Measurements from ENCODE around the gene GRIK1. TPM values are rescaled to one million over a fixed set of nuclear protein-coding genes. Genes with fewer than 3 reads are reported as not detected.

GRIK1 gene
- total RNA-seq, 1 experiment from 2014 or later: 0.09 TPM

DNA sequence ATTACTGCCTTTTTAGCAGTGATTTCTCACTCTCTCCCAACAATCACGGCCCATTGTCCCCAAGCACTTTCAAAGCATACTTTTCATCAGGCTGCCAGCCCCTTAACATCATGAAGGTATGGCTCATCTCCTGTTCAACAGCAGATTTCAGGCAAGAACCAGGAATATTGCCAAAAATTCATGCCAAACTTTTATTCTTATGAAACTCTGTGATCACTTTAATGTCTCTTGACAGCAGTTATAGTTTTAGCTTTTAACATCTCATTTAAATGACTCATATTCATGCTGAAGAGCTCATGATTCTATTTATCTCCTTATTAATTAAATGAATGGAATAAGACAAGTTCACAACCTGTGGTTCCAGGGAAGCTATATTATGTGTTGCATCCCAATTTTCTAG is 235.1 kb downstream of the GRIK1 start:
- TF ChIP-seq NR3C1 (CRISPR knock-in tag; conservative IDR thresholded peaks at IDR 0.05; ENCODE audit: low read depth): no peak
- TF ChIP-seq, protein P1, sequence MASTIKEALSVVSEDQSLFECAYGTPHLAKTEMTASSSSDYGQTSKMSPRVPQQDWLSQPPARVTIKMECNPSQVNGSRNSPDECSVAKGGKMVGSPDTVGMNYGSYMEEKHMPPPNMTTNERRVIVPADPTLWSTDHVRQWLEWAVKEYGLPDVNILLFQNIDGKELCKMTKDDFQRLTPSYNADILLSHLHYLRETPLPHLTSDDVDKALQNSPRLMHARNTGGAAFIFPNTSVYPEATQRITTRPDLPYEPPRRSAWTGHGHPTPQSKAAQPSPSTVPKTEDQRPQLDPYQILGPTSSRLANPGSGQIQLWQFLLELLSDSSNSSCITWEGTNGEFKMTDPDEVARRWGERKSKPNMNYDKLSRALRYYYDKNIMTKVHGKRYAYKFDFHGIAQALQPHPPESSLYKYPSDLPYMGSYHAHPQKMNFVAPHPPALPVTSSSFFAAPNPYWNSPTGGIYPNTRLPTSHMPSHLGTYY (CRISPR knock-in tag; IDR thresholded peaks at IDR 0.05): no peak
- no peak for TF ChIP-seq E2F4 (CRISPR knock-in tag; IDR thresholded peaks at IDR 0.05; ENCODE audit: borderline replicate concordance, low read depth)
- TF ChIP-seq, protein P2, sequence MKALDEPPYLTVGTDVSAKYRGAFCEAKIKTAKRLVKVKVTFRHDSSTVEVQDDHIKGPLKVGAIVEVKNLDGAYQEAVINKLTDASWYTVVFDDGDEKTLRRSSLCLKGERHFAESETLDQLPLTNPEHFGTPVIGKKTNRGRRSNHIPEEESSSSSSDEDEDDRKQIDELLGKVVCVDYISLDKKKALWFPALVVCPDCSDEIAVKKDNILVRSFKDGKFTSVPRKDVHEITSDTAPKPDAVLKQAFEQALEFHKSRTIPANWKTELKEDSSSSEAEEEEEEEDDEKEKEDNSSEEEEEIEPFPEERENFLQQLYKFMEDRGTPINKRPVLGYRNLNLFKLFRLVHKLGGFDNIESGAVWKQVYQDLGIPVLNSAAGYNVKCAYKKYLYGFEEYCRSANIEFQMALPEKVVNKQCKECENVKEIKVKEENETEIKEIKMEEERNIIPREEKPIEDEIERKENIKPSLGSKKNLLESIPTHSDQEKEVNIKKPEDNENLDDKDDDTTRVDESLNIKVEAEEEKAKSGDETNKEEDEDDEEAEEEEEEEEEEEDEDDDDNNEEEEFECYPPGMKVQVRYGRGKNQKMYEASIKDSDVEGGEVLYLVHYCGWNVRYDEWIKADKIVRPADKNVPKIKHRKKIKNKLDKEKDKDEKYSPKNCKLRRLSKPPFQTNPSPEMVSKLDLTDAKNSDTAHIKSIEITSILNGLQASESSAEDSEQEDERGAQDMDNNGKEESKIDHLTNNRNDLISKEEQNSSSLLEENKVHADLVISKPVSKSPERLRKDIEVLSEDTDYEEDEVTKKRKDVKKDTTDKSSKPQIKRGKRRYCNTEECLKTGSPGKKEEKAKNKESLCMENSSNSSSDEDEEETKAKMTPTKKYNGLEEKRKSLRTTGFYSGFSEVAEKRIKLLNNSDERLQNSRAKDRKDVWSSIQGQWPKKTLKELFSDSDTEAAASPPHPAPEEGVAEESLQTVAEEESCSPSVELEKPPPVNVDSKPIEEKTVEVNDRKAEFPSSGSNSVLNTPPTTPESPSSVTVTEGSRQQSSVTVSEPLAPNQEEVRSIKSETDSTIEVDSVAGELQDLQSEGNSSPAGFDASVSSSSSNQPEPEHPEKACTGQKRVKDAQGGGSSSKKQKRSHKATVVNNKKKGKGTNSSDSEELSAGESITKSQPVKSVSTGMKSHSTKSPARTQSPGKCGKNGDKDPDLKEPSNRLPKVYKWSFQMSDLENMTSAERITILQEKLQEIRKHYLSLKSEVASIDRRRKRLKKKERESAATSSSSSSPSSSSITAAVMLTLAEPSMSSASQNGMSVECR (CRISPR knock-in tag; IDR thresholded peaks at IDR 0.05; ENCODE audit: borderline replicate concordance): no peak
- DNase-seq (ENCODE audit: low spot score) (no peak), ATAC-seq (no peak)
- no peak overlapping the region for H3K27ac Mint-ChIP-seq
- no peaks in the 10 kb centered on the region for H3K4me1 Mint-ChIP-seq
- H3K4me3 Mint-ChIP-seq: no peak overlapping the region
- ChIA-PET CTCF (no interaction called here), POLR2A (no interaction called here)
- no peaks in the 10 kb centered on the region for H3K27me3 Mint-ChIP-seq (ENCODE audit: low read depth)
- peaks cover 15% of the 10 kb centered on the region for H3K9me3 Mint-ChIP-seq
- H3K36me3 Mint-ChIP-seq: peaks cover 3% of the 10 kb centered on the region; the same call in 1 of the 2 replicates

- Mint-ChIP-seq H3K4me3 (no peak overlapping the region), H3K36me3 (peaks cover 6% of the 10 kb centered on the region; the same call in 1 of the 2 replicates), H3K27ac (no peak overlapping the region), H3K27me3 (ENCODE audit: low read depth) (no peaks in the 10 kb centered on the region), H3K4me1 (no peaks in the 10 kb centered on the region), H3K9me3 (peaks cover 25% of the 10 kb centered on the region)
- CTCF ChIA-PET: no interaction called here
- ATAC-seq (no peak), DNase-seq (ENCODE audit: low spot score) (no peak)
- POLR2A ChIA-PET: no interaction called here
- TF ChIP-seq NR2C2 (CRISPR knock-in tag; IDR thresholded peaks at IDR 0.05) (no peak), ZNF532 (CRISPR knock-in tag; IDR thresholded peaks at IDR 0.05; ENCODE audit: borderline replicate concordance) (no peak), MAX (CRISPR knock-in tag; IDR thresholded peaks at IDR 0.05) (no peak), NFE2L1 (CRISPR knock-in tag; IDR thresholded peaks at IDR 0.05) (no peak), E2F4 (CRISPR knock-in tag; IDR thresholded peaks at IDR 0.05; ENCODE audit: borderline replicate concordance, low read depth) (no peak), SOX15 (CRISPR knock-in tag; IDR thresholded peaks at IDR 0.05) (no peak), PRRX2 (CRISPR knock-in tag; IDR thresholded peaks at IDR 0.05) (no peak), CDX4 (CRISPR knock-in tag; IDR thresholded peaks at IDR 0.05; ENCODE audit: borderline replicate concordance) (no peak)
- TF ChIP-seq, protein P3, sequence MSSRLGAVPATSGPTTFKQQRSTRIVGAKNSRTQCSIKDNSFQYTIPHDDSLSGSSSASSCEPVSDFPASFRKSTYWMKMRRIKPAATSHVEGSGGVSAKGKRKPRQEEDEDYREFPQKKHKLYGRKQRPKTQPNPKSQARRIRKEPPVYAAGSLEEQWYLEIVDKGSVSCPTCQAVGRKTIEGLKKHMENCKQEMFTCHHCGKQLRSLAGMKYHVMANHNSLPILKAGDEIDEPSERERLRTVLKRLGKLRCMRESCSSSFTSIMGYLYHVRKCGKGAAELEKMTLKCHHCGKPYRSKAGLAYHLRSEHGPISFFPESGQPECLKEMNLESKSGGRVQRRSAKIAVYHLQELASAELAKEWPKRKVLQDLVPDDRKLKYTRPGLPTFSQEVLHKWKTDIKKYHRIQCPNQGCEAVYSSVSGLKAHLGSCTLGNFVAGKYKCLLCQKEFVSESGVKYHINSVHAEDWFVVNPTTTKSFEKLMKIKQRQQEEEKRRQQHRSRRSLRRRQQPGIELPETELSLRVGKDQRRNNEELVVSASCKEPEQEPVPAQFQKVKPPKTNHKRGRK (CRISPR knock-in tag; IDR thresholded peaks at IDR 0.05; ENCODE audit: borderline replicate concordance): no peak
- TF ChIP-seq, protein P4, sequence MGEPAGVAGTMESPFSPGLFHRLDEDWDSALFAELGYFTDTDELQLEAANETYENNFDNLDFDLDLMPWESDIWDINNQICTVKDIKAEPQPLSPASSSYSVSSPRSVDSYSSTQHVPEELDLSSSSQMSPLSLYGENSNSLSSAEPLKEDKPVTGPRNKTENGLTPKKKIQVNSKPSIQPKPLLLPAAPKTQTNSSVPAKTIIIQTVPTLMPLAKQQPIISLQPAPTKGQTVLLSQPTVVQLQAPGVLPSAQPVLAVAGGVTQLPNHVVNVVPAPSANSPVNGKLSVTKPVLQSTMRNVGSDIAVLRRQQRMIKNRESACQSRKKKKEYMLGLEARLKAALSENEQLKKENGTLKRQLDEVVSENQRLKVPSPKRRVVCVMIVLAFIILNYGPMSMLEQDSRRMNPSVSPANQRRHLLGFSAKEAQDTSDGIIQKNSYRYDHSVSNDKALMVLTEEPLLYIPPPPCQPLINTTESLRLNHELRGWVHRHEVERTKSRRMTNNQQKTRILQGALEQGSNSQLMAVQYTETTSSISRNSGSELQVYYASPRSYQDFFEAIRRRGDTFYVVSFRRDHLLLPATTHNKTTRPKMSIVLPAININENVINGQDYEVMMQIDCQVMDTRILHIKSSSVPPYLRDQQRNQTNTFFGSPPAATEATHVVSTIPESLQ (CRISPR knock-in tag; IDR thresholded peaks at IDR 0.05): no peak
- TF ChIP-seq, protein P5, sequence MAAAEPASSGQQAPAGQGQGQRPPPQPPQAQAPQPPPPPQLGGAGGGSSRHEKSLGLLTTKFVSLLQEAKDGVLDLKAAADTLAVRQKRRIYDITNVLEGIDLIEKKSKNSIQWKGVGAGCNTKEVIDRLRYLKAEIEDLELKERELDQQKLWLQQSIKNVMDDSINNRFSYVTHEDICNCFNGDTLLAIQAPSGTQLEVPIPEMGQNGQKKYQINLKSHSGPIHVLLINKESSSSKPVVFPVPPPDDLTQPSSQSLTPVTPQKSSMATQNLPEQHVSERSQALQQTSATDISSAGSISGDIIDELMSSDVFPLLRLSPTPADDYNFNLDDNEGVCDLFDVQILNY (CRISPR knock-in tag; IDR thresholded peaks at IDR 0.05): no peak
Measured at GRCh38 chr21:29701676-29702075, 238.1 kb downstream of the GRIK1 start.
